HepG2 (cell line): ENCODE measurements around the gene VASN. TPM values are rescaled to one million over a fixed set of nuclear protein-coding genes. Genes with fewer than 3 reads are reported as not detected.

Experiments used
- ATAC-seq: fragments of 200-7000 bp; cut with Tn5 transposase; 3 replicates; pipeline ENCODE4 v1.9.1; 2020; ENCODE audit warnings: mild to moderate bottlenecking, moderate library complexity
- BruUV-seq: library from RNA; stranded (reverse); fragments of 400-500 nt; replicated peaks from 2 replicates; lab custom pipeline; 2021; lab: Mats Ljungman, UMichigan
- CTCF ChIA-PET: fragments of 300-600 bp; formaldehyde crosslinking; extraction: SDS; loops from one replicate; lab custom pipeline; 2021; ENCODE audit warnings: low total read pairs, inconsistent platforms, low intra/inter-chr PET ratio; lab: Yijun Ruan, JAX
- POLR2A ChIA-PET: fragments of 350-600 bp; sonication (Branson Sonifier 250); formaldehyde crosslinking; loops from one replicate; lab custom pipeline; 2020; ENCODE audit warnings: antibody characterized with exemption, inconsistent platforms; lab: Yijun Ruan, JAX
- DNase-seq: peaks from one replicate; pipeline ENCODE4 v3.0.0-alpha.2; 2015; ENCODE audit warnings: low spot score
- FAIRE-seq: peaks from 3 replicates; lab custom pipeline; 2011; peaks lifted over from hg19 to GRCh38; lab: Jason Lieb, UNC
- H2AFZ ChIP-seq: one replicate; pipeline ENCODE4 v1.6.1; 2011; ENCODE audit warnings: low read length, inconsistent platforms
- H3K27ac ChIP-seq: fragments of 300-600 bp; 3 replicates; pipeline ENCODE4 v1.8.0; 2011; ENCODE audit warnings: mixed run types, mild to moderate bottlenecking, mixed read lengths, low read length, inconsistent platforms; ENCODE audit not compliant: insufficient read depth; ENCODE audit errors: extremely low read length
- H3K27me3 ChIP-seq, 2 experiments: fragments of 200-600 bp in 1 of 2; 2 replicates in 1 of 2; 3 replicates in 1 of 2; pipeline versions ENCODE4 v1.6.0 to v1.8.0; 2011; ENCODE audit warnings: low read length in 2 of 2, mild to moderate bottlenecking in 2 of 2, moderate library complexity in 2 of 2, inconsistent platforms in 1 of 2; ENCODE audit not compliant: insufficient read depth in 2 of 2, control insufficient read depth in 1 of 2
- H3K36me3 ChIP-seq, 2 experiments: fragments of 200-600 bp in 1 of 2; replicated peaks in 1 of 2; 2 replicates in 1 of 2; 3 replicates in 1 of 2; pipeline versions ENCODE4 v1.5.1 to v1.8.0; 2011; ENCODE audit warnings: low read length in 2 of 2, inconsistent platforms in 1 of 2; ENCODE audit not compliant: insufficient read depth in 2 of 2, control insufficient read depth in 1 of 2
- H3K4me1 ChIP-seq: 2 replicates; pipeline ENCODE4 v1.5.1; 2012; ENCODE audit warnings: low read length, inconsistent platforms; ENCODE audit not compliant: insufficient read depth
- H3K4me2 ChIP-seq: 2 replicates; pipeline ENCODE4 v1.6.0; 2011; ENCODE audit warnings: low read depth, low read length, inconsistent platforms
- H3K4me3 ChIP-seq, 3 experiments: fragments of 200-600 bp in 1 of 3; sonication (generic), shearing (Covaris generic) in 1 of 3; replicated peaks in 1 of 3; 2 replicates each; pipeline ENCODE4 v1.5.1; 2011 to 2016; ENCODE audit warnings: low read length in 3 of 3, inconsistent platforms in 2 of 3, low read depth in 2 of 3, mild to moderate bottlenecking in 2 of 3, control low read depth in 1 of 3, mixed read lengths in 1 of 3; ENCODE audit not compliant: insufficient read depth in 1 of 3
- H3K79me2 ChIP-seq: one replicate; pipeline ENCODE4 v1.6.1; 2011; ENCODE audit warnings: low read length, inconsistent platforms; ENCODE audit not compliant: insufficient read depth
- H3K9ac ChIP-seq: 2 replicates; pipeline ENCODE4 v1.6.0; 2011; ENCODE audit warnings: mild to moderate bottlenecking, low read depth, low read length, inconsistent platforms; ENCODE audit not compliant: insufficient read depth
- H3K9me3 ChIP-seq: 2 replicates; pipeline ENCODE4 v1.5.1; 2012; ENCODE audit warnings: mild to moderate bottlenecking, low read length
- H4K20me1 ChIP-seq: 2 replicates; pipeline ENCODE4 v1.6.0; 2011; ENCODE audit warnings: inconsistent platforms, mild to moderate bottlenecking, low read length, moderate library complexity; ENCODE audit not compliant: insufficient read depth
- ELF4 ChIP-seq: sonication (generic); formaldehyde crosslinking; IDR thresholded peaks from 2 replicates; pipeline ENCODE4 v1.5.0; 2020; ENCODE audit warnings: missing genetic modification reagents, mild to moderate bottlenecking, moderate library complexity, borderline replicate concordance
- FOXC1 ChIP-seq: sonication (generic); formaldehyde crosslinking; IDR thresholded peaks from 2 replicates; pipeline ENCODE4 v1.8.0; 2022; ENCODE audit warnings: mild to moderate bottlenecking, missing genetic modification reagents, borderline replicate concordance
- HMGXB4 ChIP-seq, 2 experiments: sonication (generic) in 1 of 2; formaldehyde crosslinking in 1 of 2; IDR thresholded peaks; 2 replicates each; pipeline versions ENCODE4 v1.4.0 to v1.6.1; 2018 to 2020; ENCODE audit warnings: missing genetic modification reagents in 2 of 2, borderline replicate concordance in 1 of 2, low read depth in 1 of 2, mild to moderate bottlenecking in 1 of 2, missing biosample characterization in 1 of 2
- MEF2D ChIP-seq: sonication (generic); formaldehyde crosslinking; IDR thresholded peaks from 2 replicates; pipeline ENCODE4 v1.5.1; 2020; ENCODE audit warnings: mild to moderate bottlenecking, missing genetic modification reagents
- PAWR ChIP-seq: sonication (generic); formaldehyde crosslinking; IDR thresholded peaks from 2 replicates; pipeline ENCODE4 v1.4.0; 2020; ENCODE audit warnings: missing genetic modification reagents, mild to moderate bottlenecking, borderline replicate concordance
- SMC3 ChIP-seq: IDR thresholded peaks from 2 replicates; pipeline ENCODE4 v1.6.1; 2011; ENCODE audit warnings: low read length, improper control_type of control experiment
- SOX6 ChIP-seq, 2 experiments: fragments of 450-650 bp in 1 of 2; sonication (generic) in 1 of 2; formaldehyde crosslinking in 1 of 2; IDR thresholded peaks; 2 replicates each; pipeline versions ENCODE4 v1.4.0 to v1.6.1; 2017 to 2020; ENCODE audit warnings: antibody characterized with exemption in 1 of 2, mild to moderate bottlenecking in 1 of 2, missing genetic modification reagents in 1 of 2
- SP2 ChIP-seq: sonication (generic); formaldehyde crosslinking; IDR thresholded peaks from 2 replicates; pipeline ENCODE4 v1.5.1; 2020; ENCODE audit warnings: mild to moderate bottlenecking, missing genetic modification reagents
- STAG1 ChIP-seq: sonication (generic); formaldehyde crosslinking; IDR thresholded peaks from 2 replicates; pipeline ENCODE4 v1.4.0; 2020; ENCODE audit warnings: missing genetic modification reagents
- ZNF468 ChIP-seq: sonication (generic); formaldehyde crosslinking; IDR thresholded peaks from 2 replicates; pipeline ENCODE4 v1.8.0; 2022; ENCODE audit warnings: mild to moderate bottlenecking, moderate library complexity, missing genetic modification reagents
- ZNF512 ChIP-seq: sonication (generic); formaldehyde crosslinking; IDR thresholded peaks from 2 replicates; pipeline ENCODE4 v1.4.0; 2020; ENCODE audit warnings: mild to moderate bottlenecking, missing genetic modification reagents
- WGBS: methylation state at CpG from one replicate; pipeline ENCODE4 v1.1.6; 2017; ENCODE audit warnings: low lambda C conversion rate; 5-methylcytosine and 5-hydroxymethylcytosine counted together
- in situ Hi-C: cut with HindIII; loops from 2 replicates; pipeline ENCODE4 v1.10.0; 2017; ENCODE audit warnings: low pct_unique_long_range_greater_than_20kb; ENCODE audit not compliant: extremely low pct_ligation_motif_present
- intact Hi-C: fragments of 100-400 bp; cut with micrococcal nuclease; formaldehyde crosslinking; loops from one replicate; pipeline ENCODE4 v1.10.0; 2022; ENCODE audit not compliant: unreplicated experiment
- polyA plus RNA-seq, 8 experiments: library from polyadenylated mRNA; depleted of rRNA in 3 of 8; stranded (reverse) in 7 of 8; unstranded in 1 of 8; fragments of >200 nt; fragmentation: Illumina TruSeq in 4 of 8; extraction: Trizol in 4 of 8; gene quantifications; 2 replicates each; pipeline versions ENCODE4 v1.2.1 to v1.2.3, GENCODE V29; 2011 to 2016; ENCODE audit warnings: low read depth in 4 of 8, missing spikeins in 1 of 8, mixed read lengths in 1 of 8; ENCODE audit not compliant: insufficient read depth in 1 of 8
- total RNA-seq, 5 experiments: library from RNA; depleted of rRNA; stranded (reverse); fragments of >200 nt; fragmentation: Illumina TruSeq; extraction: Trizol; gene quantifications; 2 replicates each; pipeline ENCODE4 v1.2.3, GENCODE V29; 2016; ENCODE audit warnings: low read depth in 1 of 5
- TF ChIP-seq, protein P1 (sequence below): sonication (generic); formaldehyde crosslinking; IDR thresholded peaks from 2 replicates; pipeline ENCODE4; 2020; ENCODE audit warnings: missing genetic modification reagents, mild to moderate bottlenecking, borderline replicate concordance
- TF ChIP-seq, protein P2 (sequence below): sonication (generic); formaldehyde crosslinking; IDR thresholded peaks from 2 replicates; pipeline ENCODE4 v1.4.0; 2020; ENCODE audit warnings: missing genetic modification reagents, borderline replicate concordance

The VASN gene
- total and polyA plus RNA-seq, 2 of the 13 experiments (the other 11 are each of a cell fraction or from before 2014, with no cell fraction given): 8.4 to 18.2 TPM

GRCh38 chr16:4404247-4404966 lies 32.8 kb downstream of the VASN start:
- in situ Hi-C loops (no loop called here), intact Hi-C loops (no loop called here)
- ATAC-seq (peak; percentile 71), FAIRE-seq (no peak), DNase-seq (peak; percentile 51)
- Histone ChIP-seq H3K4me1 (peaks cover 19% of the 10 kb centered on the region), H3K4me2 (no peak overlapping the region), H3K36me3 (peaks cover 1 to 20% of the 10 kb centered on the region in 2 experiments; a peak in 4 of 5 replicates), H3K79me2 (no peaks in the 10 kb centered on the region), H3K9ac (no peak overlapping the region), H3K27me3 (no peaks in the 10 kb centered on the region), H3K4me3 (no peak overlapping the region), H2AFZ (no peak overlapping the region), H4K20me1 (no peaks in the 10 kb centered on the region), H3K27ac (no peak overlapping the region), H3K9me3 (no peaks in the 10 kb centered on the region)
- 91% methylated on average over 14 of the region's 20 CpGs for WGBS
- ChIA-PET POLR2A (interaction anchor here (0.8 kb wide), 1 partner anchor 56 kb away, joined by 3 read pairs; no protein-coding TSS in a partner anchor), CTCF (interaction anchor here (0.6 to 4.8 kb wide), 2 partner anchors 45 to 181 kb away, joined by 3 to 92 read pairs; no protein-coding TSS in a partner anchor)
- no TSS peak for BruUV-seq
- TF ChIP-seq ELF4 (CRISPR knock-in tag) (no peak), HMGXB4 (CRISPR knock-in tag; IDR thresholded peaks at IDR 0.05; ENCODE audit: borderline replicate concordance in 1 of 2, low read depth in 1 of 2) (peak in 1 of 2 experiments; percentile 24; a peak in 1 of 4 replicates), STAG1 (CRISPR knock-in tag) (peak; percentile 58), SMC3 (0 out of 2 replicates have a peak, but pooled peaks have one; percentile 2), SOX6 (IDR thresholded peaks at IDR 0.05) (no peak), SOX6 (CRISPR knock-in tag; IDR thresholded peaks at IDR 0.05) (no peak), FOXC1 (CRISPR knock-in tag) (no peak), ZNF512 (CRISPR knock-in tag) (no peak), SP2 (CRISPR knock-in tag) (no peak), MEF2D (CRISPR knock-in tag) (no peak), PAWR (CRISPR knock-in tag) (no peak), ZNF468 (no peak)
- TF ChIP-seq, protein P1, sequence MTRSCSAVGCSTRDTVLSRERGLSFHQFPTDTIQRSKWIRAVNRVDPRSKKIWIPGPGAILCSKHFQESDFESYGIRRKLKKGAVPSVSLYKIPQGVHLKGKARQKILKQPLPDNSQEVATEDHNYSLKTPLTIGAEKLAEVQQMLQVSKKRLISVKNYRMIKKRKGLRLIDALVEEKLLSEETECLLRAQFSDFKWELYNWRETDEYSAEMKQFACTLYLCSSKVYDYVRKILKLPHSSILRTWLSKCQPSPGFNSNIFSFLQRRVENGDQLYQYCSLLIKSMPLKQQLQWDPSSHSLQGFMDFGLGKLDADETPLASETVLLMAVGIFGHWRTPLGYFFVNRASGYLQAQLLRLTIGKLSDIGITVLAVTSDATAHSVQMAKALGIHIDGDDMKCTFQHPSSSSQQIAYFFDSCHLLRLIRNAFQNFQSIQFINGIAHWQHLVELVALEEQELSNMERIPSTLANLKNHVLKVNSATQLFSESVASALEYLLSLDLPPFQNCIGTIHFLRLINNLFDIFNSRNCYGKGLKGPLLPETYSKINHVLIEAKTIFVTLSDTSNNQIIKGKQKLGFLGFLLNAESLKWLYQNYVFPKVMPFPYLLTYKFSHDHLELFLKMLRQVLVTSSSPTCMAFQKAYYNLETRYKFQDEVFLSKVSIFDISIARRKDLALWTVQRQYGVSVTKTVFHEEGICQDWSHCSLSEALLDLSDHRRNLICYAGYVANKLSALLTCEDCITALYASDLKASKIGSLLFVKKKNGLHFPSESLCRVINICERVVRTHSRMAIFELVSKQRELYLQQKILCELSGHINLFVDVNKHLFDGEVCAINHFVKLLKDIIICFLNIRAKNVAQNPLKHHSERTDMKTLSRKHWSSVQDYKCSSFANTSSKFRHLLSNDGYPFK (CRISPR knock-in tag): no peak
- TF ChIP-seq, protein P2, sequence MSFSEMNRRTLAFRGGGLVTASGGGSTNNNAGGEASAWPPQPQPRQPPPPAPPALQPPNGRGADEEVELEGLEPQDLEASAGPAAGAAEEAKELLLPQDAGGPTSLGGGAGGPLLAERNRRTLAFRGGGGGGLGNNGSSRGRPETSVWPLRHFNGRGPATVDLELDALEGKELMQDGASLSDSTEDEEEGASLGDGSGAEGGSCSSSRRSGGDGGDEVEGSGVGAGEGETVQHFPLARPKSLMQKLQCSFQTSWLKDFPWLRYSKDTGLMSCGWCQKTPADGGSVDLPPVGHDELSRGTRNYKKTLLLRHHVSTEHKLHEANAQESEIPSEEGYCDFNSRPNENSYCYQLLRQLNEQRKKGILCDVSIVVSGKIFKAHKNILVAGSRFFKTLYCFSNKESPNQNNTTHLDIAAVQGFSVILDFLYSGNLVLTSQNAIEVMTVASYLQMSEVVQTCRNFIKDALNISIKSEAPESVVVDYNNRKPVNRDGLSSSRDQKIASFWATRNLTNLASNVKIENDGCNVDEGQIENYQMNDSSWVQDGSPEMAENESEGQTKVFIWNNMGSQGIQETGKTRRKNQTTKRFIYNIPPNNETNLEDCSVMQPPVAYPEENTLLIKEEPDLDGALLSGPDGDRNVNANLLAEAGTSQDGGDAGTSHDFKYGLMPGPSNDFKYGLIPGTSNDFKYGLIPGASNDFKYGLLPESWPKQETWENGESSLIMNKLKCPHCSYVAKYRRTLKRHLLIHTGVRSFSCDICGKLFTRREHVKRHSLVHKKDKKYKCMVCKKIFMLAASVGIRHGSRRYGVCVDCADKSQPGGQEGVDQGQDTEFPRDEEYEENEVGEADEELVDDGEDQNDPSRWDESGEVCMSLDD: no peak
